GM12872 (cell line): ENCODE measurements around the gene PARVG.

Experiments
- CTCF ChIP-seq: IDR thresholded peaks from 3 replicates; pipeline ENCODE4 v1.5.1; 2011; ENCODE audit warnings: low read depth, mild to moderate bottlenecking, low read length, moderate library complexity; ENCODE audit not compliant: insufficient read depth

PARVG gene

DNA sequence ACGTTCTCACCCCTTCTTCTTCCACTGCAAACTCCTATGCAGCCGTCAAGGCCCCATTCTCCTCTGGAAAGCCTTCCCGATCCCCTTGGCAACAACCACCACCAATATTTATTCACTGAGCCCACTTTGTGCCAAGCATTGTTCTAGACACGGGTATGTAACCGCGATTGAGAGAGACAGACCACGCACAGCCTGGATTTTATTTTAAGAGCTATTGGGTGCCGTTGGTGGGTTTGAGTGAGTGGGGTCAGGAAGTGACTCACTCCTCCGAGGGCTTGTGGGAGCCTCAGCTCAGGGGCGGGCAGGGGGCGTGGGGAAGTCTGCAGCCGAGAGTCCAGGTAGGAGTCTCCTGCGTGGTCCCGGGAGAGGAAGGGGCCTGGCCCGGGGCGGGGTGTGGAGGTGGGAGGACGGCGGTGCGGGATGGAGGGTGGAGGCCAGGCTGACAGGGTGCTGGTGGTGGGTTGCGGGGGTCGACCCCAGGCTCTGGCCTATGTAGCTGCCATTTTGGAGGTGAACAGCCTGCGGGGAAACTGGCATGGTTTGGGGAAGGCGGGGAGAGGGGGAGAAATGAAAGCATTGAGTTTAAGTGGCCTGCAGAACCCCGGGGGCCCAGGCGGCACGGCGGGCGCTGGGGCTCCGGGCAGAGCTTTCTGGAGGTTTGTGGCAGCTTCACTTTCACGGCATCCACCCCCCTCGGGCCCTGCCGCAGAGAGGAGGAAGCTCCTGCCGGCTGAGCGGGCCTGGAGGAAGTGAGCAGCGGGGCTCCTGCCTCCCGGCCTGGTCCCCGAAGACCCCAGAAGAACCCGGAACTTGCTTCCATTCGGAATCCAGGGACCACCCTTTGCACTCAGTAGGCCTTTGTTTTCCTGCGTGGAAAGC lies 547 bp downstream of the PARVG start:
- TF ChIP-seq CTCF: no peak

DNA sequence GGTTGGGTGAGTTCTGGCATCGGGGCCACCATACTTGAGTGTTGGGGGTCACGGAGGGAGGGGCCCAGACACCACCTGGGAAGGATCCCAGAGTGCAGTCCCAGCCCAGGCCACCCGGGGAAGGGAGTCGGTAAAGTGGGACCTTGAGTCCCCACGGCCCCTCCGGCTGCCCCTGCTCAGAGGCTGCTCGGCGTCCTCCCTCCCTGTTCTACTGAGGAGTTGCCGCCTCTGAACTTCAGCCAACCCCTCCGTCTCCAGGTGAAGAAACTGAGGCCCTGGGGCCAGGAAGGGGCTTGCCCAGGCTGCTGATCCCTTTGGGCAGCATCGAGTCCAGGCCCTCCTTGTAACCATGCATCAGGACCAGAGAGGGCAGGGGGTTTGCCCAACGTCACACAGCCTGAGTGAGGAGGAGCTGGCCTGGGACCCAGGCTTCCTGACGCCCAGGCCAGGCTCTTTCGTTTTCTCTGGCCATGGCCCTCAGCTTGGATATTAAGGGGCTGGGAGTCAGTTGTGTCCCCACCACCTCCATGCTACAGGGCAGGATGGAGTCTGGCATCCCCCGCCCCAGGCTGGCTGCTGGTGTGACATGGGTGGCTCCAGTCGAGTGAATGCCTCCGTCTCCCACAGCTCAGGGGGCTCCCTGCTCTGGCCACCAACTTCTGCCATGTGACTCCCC lies 1.3 kb downstream of the PARVG start:
- TF ChIP-seq CTCF: peak; percentile 47; the same call in 2 of the 3 replicates

GRCh38 chr22:44182588-44183286 lies 2.0 kb downstream of the PARVG start:
- no peak for TF ChIP-seq CTCF

DNA sequence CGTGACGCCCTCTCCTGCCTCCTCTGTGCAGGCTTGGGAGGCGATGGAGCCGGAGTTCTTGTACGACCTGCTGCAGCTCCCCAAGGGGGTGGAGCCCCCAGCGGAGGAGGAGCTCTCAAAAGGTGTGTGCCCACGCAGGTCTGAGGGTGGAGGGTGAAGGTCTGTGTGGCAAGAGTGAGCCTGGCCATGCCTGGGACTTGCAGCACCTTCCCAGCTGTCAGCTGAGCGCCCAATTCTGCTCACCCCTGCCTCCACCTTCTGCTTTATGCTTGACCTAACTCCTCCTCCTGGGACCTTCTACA lies 2.5 kb downstream of the PARVG start:
- no peak for TF ChIP-seq CTCF

GRCh38 chr22:44184006-44184405 lies 3.3 kb downstream of the PARVG start:
- TF ChIP-seq CTCF: no peak

DNA sequence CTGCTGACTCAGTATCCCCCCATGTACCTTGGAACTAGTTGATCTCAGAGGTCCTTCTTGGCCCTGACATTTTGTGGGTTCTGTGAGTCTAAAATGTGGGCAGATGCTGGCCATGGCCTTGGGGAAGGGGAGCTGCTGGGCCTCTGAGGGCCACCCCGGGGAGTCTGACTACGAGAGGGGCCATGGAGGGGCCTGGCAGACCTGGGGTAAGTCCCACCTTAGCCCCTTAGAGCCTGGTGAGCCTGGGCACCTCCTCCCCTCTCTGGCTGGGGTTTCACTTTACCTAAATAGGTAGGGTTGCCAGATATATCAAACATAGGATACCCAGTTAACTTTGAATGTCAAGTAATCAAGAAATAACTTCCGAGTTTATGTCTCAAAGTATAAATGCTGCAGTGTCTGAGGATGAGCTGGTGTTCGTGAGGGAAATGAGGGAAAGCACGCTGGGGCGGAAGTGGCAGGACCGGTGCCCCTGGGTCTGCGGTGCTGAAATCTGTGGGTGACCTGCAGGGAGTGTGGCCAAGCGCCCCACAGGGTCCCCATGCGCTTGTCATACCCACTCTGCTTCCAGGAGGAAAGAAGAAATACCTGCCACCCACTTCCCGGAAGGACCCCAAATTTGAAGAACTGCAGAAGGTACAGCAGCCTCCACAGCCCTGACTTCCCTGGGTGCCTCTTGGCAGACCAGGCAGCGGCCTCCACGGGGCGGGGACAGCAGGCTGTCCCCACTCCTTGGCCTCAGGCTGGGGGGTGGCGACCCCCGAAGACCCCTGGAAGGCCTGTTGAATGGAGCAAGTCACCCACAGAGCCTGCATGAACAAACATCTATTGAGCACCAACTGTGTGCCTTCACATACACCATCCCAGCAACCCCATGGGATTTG lies 4.8 kb downstream of the PARVG start:
- TF ChIP-seq CTCF: no peak
